Upper lobe of right lung (tissue), 1 donor: ENCODE results near the gene GOLPH3L. TPM values are rescaled to one million over a fixed set of nuclear protein-coding genes. Genes with fewer than 3 reads are reported as not detected.
"Not testable (repeated sequence)": the region's sequence is repeated elsewhere in the genome, so short reads cannot be mapped to it uniquely, and the experiment has no call there.

Source experiments
- ATAC-seq: fragments of 200-7000 bp; cut with Tn5 transposase; one replicate; pipeline ENCODE4 v1.9.1; 2020; ENCODE audit warnings: mild to moderate bottlenecking, moderate library complexity
- DNase-seq: peaks from one replicate; pipeline ENCODE4 v3.0.0-alpha.2; 2020
- H3K27ac ChIP-seq: fragments of 200-600 bp; one replicate; pipeline ENCODE4 v1.8.0; 2022
- H3K27me3 ChIP-seq: fragments of 200-600 bp; one replicate; pipeline ENCODE4 v1.8.0; 2022; ENCODE audit warnings: mild to moderate bottlenecking
- H3K36me3 ChIP-seq: fragments of 200-600 bp; one replicate; pipeline ENCODE4 v1.8.0; 2022
- H3K4me1 ChIP-seq: fragments of 200-600 bp; one replicate; pipeline ENCODE4 v1.8.0; 2022
- H3K4me3 ChIP-seq: fragments of 200-600 bp; one replicate; pipeline ENCODE4 v1.8.0; 2022; ENCODE audit warnings: mild to moderate bottlenecking
- H3K9me3 ChIP-seq: fragments of 200-600 bp; one replicate; pipeline ENCODE4 v1.8.0; 2022
- CTCF ChIP-seq: fragments of 200-600 bp; IDR thresholded peaks from one replicate; pipeline ENCODE4 v1.8.0; 2022; ENCODE audit warnings: antibody characterized with exemption
- intact Hi-C: fragments of 100-400 bp; cut with DNase I; formaldehyde crosslinking; loops from one replicate; pipeline ENCODE4 v1.11.0; 2022
- total RNA-seq: library from RNA; stranded (reverse); fragmentation: NEBNext Ultra II Directional; extraction: Animal tissue kit (Norgen Biotek cat#: 25700); gene quantifications from one replicate; pipeline ENCODE4 v1.2.1, GENCODE V29; 2021
- donor health status: DM: no; HTN: yes; CAD: no; lungs with severe emphysema.

GOLPH3L gene
- total RNA-seq, 1 donor from 2014 or later: 32.2 TPM

GRCh38 chr1:150650193-150650592 lies 46.8 kb downstream of the GOLPH3L start:
- Histone ChIP-seq H3K4me3 (no peak overlapping the region), H3K9me3 (no peaks in the 10 kb centered on the region), H3K4me1 (no peaks in the 10 kb centered on the region), H3K36me3 (peaks cover 43% of the 10 kb centered on the region), H3K27me3 (no peaks in the 10 kb centered on the region), H3K27ac (no peak overlapping the region)
- ATAC-seq: peak; percentile 50
- no peak for DNase-seq
- no peak for TF ChIP-seq CTCF
- intact Hi-C loops: no loop called here

GRCh38 chr1:150649441-150650075 lies 47.4 kb downstream of the GOLPH3L start:
- DNase-seq (no peak), ATAC-seq (no peak)
- no peaks in the 10 kb centered on the region for H3K9me3 ChIP-seq
- no peaks in the 10 kb centered on the region for H3K27me3 ChIP-seq
- no peaks in the 10 kb centered on the region for H3K4me1 ChIP-seq
- H3K4me3 ChIP-seq: no peak overlapping the region
- H3K27ac ChIP-seq: no peak overlapping the region
- H3K36me3 ChIP-seq: peaks cover 43% of the 10 kb centered on the region
- no peak for TF ChIP-seq CTCF
- intact Hi-C loops: no loop called here

GRCh38 chr1:150642296-150642695 lies 54.7 kb downstream of the GOLPH3L start:
- H3K9me3 ChIP-seq: no peaks in the 10 kb centered on the region
- H3K4me1 ChIP-seq: no peaks in the 10 kb centered on the region
- no peak for ATAC-seq
- no peak for TF ChIP-seq CTCF
- peaks cover 18% of the 10 kb centered on the region for H3K36me3 ChIP-seq
- H3K4me3 ChIP-seq: no peak overlapping the region
- no peaks in the 10 kb centered on the region for H3K27me3 ChIP-seq
- intact Hi-C loops: no loop called here
- no peak overlapping the region for H3K27ac ChIP-seq
- DNase-seq: no peak

GRCh38 chr1:150641126-150641815 lies 55.7 kb downstream of the GOLPH3L start:
- H3K4me1 ChIP-seq, H3K9me3 ChIP-seq, H3K27ac ChIP-seq, H3K36me3 ChIP-seq, ATAC-seq, H3K27me3 ChIP-seq, H3K4me3 ChIP-seq, DNase-seq, intact Hi-C loops: not testable (repeated sequence)

GRCh38 chr1:150638430-150638829 lies 58.5 kb downstream of the GOLPH3L start:
- H3K27me3 ChIP-seq, H3K9me3 ChIP-seq, ATAC-seq, H3K36me3 ChIP-seq, H3K4me1 ChIP-seq, DNase-seq, H3K4me3 ChIP-seq, H3K27ac ChIP-seq, intact Hi-C loops: not testable (repeated sequence)

GRCh38 chr1:150634839-150635622 lies 61.9 kb downstream of the GOLPH3L start:
- H3K27me3 ChIP-seq, H3K4me3 ChIP-seq, H3K9me3 ChIP-seq, H3K4me1 ChIP-seq, H3K27ac ChIP-seq, DNase-seq, intact Hi-C loops, H3K36me3 ChIP-seq, ATAC-seq: not testable (repeated sequence)
